ENCODE data around the gene PLXNC1. TPM values are rescaled to one million over a fixed set of nuclear protein-coding genes. Genes with fewer than 3 reads are reported as not detected.

The PLXNC1 gene
- total RNA-seq, 2 donors from 2014 or later: 8.4 to 12.4 TPM

DNA sequence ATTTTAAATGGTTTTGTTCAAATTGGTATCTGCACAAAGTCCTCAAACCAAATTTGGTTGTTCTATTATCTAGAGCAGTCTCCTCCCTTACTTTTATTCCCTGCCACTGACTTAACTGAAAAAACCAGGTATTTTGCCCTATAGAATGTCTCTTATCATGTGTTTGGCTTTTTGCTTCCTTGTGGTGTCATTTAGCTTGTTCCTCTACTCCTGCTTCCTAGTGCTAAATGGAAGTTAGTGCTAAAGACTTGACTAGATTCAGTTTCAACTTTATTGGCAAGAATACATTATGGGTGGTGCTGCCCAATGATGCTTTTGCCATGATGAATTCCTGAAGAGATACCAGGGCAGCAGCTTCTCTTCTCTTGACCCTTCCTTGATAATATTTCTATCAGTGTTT lies 29.7 kb downstream of the PLXNC1 start:
- Histone ChIP-seq H3K4me1 (no peaks in the 10 kb centered on the region), H3K9ac (ENCODE audit: low read depth in 2 of 2, low read length in 2 of 2) (no peak overlapping the region), H3K27ac (no peak overlapping the region), H3K27me3 (no peaks in the 10 kb centered on the region), H3K4me3 (no peak overlapping the region), H3K36me3 (no peaks in the 10 kb centered on the region), H3K9me3 (no peaks in the 10 kb centered on the region)
- TF ChIP-seq, protein P1, sequence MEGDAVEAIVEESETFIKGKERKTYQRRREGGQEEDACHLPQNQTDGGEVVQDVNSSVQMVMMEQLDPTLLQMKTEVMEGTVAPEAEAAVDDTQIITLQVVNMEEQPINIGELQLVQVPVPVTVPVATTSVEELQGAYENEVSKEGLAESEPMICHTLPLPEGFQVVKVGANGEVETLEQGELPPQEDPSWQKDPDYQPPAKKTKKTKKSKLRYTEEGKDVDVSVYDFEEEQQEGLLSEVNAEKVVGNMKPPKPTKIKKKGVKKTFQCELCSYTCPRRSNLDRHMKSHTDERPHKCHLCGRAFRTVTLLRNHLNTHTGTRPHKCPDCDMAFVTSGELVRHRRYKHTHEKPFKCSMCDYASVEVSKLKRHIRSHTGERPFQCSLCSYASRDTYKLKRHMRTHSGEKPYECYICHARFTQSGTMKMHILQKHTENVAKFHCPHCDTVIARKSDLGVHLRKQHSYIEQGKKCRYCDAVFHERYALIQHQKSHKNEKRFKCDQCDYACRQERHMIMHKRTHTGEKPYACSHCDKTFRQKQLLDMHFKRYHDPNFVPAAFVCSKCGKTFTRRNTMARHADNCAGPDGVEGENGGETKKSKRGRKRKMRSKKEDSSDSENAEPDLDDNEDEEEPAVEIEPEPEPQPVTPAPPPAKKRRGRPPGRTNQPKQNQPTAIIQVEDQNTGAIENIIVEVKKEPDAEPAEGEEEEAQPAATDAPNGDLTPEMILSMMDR (IDR thresholded peaks at IDR 0.05): no peak
- DNase-seq: no peak
- intact Hi-C loops (cut with DNase I): no loop called here

GRCh38 chr12:94178882-94179281 lies 30.5 kb downstream of the PLXNC1 start:
- no peak overlapping the region for H3K9ac ChIP-seq (ENCODE audit: low read depth in 2 of 2, low read length in 2 of 2)
- no peak overlapping the region for H3K4me3 ChIP-seq
- H3K4me1 ChIP-seq: no peaks in the 10 kb centered on the region
- H3K27me3 ChIP-seq: no peaks in the 10 kb centered on the region
- TF ChIP-seq, protein P1 (IDR thresholded peaks at IDR 0.05): no peak
- H3K9me3 ChIP-seq: no peaks in the 10 kb centered on the region
- H3K36me3 ChIP-seq: no peaks in the 10 kb centered on the region
- no peak for DNase-seq
- H3K27ac ChIP-seq: no peak overlapping the region
- intact Hi-C loops (cut with DNase I): no loop called here

DNA sequence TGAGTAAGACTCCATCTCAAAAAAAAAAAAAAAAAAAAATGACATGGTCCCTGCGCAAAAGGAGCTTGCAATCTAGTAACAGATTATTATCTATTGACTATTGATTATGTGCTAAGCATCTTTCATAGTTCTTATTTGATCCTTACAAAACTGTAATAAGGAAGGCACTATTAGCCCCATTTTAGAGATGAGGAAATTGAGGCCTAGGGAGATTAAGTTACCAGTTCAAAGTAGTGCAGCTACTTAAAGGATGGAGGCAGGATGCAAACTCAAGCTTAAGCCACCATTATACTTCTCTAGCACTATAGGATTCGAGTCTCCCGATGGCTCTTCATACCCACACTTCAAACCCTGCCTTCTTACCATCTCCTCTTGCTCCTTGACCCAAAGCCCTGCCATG lies 31.3 kb downstream of the PLXNC1 start:
- Histone ChIP-seq H3K36me3 (no peaks in the 10 kb centered on the region), H3K9me3 (no peaks in the 10 kb centered on the region), H3K9ac (ENCODE audit: low read depth in 2 of 2, low read length in 2 of 2) (no peak overlapping the region), H3K27ac (no peak overlapping the region), H3K4me3 (no peak overlapping the region), H3K4me1 (peaks cover 5% of the 10 kb centered on the region), H3K27me3 (no peaks in the 10 kb centered on the region)
- no peak for DNase-seq
- TF ChIP-seq, protein P1 (IDR thresholded peaks at IDR 0.05): no peak
- intact Hi-C loops (cut with DNase I): no loop called here

- intact Hi-C loops (cut with DNase I): no loop called here
- peaks cover 11% of the 10 kb centered on the region for H3K4me1 ChIP-seq
Measured at GRCh38 chr12:94180558-94181296, 32.4 kb downstream of the PLXNC1 start.

DNA sequence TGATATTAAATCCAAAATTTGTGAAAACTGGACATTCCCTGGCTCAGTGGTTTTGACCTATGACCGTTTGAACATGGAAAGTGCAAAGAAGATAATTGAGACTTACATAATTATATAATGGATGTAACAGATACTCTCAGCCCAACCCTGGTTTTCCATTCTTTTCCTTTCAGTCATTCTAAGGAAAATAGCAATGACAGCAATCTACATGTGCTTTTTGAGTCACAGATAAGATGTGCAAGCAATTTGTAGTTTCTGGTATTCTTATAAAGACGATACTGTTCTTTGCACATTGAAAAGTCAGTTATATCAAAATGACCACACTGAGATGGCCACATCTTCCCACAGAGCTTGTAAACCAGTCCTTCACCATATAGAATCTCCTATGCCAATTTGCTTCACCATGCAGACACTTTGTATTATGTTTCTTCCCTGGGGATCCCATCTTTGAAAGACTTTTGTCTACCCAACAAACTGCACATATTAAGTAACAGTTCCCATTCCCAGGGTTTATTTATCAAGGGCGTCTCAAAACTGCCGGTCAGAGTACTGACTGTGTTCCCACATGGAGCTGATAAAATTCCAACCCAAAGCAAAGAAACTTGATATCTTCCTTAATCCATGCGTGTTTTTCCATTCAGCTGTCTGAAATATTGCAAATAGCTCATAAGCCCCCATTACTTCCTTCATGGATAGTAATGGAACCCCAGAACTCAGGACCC lies 34.8 kb downstream of the PLXNC1 start:
- intact Hi-C loops (cut with DNase I): no loop called here
- H3K4me3 ChIP-seq: no peak overlapping the region
- DNase-seq: no peak
- H3K36me3 ChIP-seq: no peaks in the 10 kb centered on the region
- peak overlapping the region; percentile 65 for H3K27ac ChIP-seq
- H3K27me3 ChIP-seq: no peaks in the 10 kb centered on the region
- TF ChIP-seq, protein P1 (IDR thresholded peaks at IDR 0.05): no peak
- H3K4me1 ChIP-seq: peaks cover 11% of the 10 kb centered on the region
- no peaks in the 10 kb centered on the region for H3K9me3 ChIP-seq
- H3K9ac ChIP-seq (ENCODE audit: low read depth in 2 of 2, low read length in 2 of 2): no peak overlapping the region

More at GRCh38 chr12:94180558-94181296, 32.4 kb downstream of the PLXNC1 start:
- Histone ChIP-seq H3K4me3 (no peak overlapping the region), H3K27ac (no peak overlapping the region), H3K9ac (ENCODE audit: low read depth in 2 of 2, low read length in 2 of 2) (no peak overlapping the region), H3K27me3 (no peaks in the 10 kb centered on the region), H3K36me3 (no peaks in the 10 kb centered on the region), H3K9me3 (no peaks in the 10 kb centered on the region)
- TF ChIP-seq, protein P1 (IDR thresholded peaks at IDR 0.05): no peak
- DNase-seq: no peak

Data from colonic mucosa (tissue), 4 donors.